Neuronal stem cell (in vitro differentiated cells): ENCODE results near the gene GIPC3.

ENCODE experiments used
- DNase-seq: peaks from one replicate; pipeline ENCODE4 v3.0.0-alpha.2; 2013; ENCODE audit warnings: low spot score
- H2AFZ ChIP-seq: one replicate; pipeline ENCODE4 v1.6.1; 2013; ENCODE audit warnings: mild to moderate bottlenecking, low read length, inconsistent platforms
- H2AK5ac ChIP-seq: 2 replicates; pipeline ENCODE4 v1.6.1; 2013; ENCODE audit warnings: low read depth, mild to moderate bottlenecking, inconsistent platforms, low read length, moderate library complexity, mixed read lengths
- H2BK120ac ChIP-seq: 2 replicates; pipeline ENCODE4 v1.6.1; 2013; ENCODE audit warnings: low read depth, mild to moderate bottlenecking, inconsistent platforms, low read length, moderate library complexity, mixed read lengths
- H2BK12ac ChIP-seq: one replicate; pipeline ENCODE4 v1.6.1; 2013; ENCODE audit warnings: low read length, inconsistent platforms
- H2BK15ac ChIP-seq: 2 replicates; pipeline ENCODE4 v1.6.1; 2013; ENCODE audit warnings: mild to moderate bottlenecking, low read length, inconsistent platforms, mixed read lengths
- H2BK5ac ChIP-seq: one replicate; pipeline ENCODE4 v1.6.1; 2013; ENCODE audit warnings: inconsistent platforms, mild to moderate bottlenecking, low read length, moderate library complexity
- H3K14ac ChIP-seq: one replicate; pipeline ENCODE4 v1.6.1; 2013; ENCODE audit warnings: low read length, inconsistent platforms
- H3K18ac ChIP-seq: 2 replicates; pipeline ENCODE4 v1.6.1; 2013; ENCODE audit warnings: low read length, inconsistent platforms
- H3K23ac ChIP-seq: 2 replicates; pipeline ENCODE4 v1.6.1; 2013; ENCODE audit warnings: low read depth, mild to moderate bottlenecking, mixed read lengths, low read length, inconsistent platforms; ENCODE audit not compliant: poor library complexity
- H3K27ac ChIP-seq: replicated peaks from 3 replicates; pipeline ENCODE4 v1.5.1; 2013; ENCODE audit warnings: low read length, inconsistent platforms
- H3K27me3 ChIP-seq, 3 experiments: 2 replicates each; pipeline ENCODE4 v1.6.1; 2013; ENCODE audit warnings: low read length in 3 of 3, mild to moderate bottlenecking in 2 of 3, inconsistent platforms in 1 of 3, low read depth in 1 of 3, mixed read lengths in 1 of 3, moderate library complexity in 1 of 3; ENCODE audit not compliant: control insufficient read depth in 3 of 3, insufficient read depth in 3 of 3
- H3K36me3 ChIP-seq, 2 donors: replicated peaks in 1 of 2; 2 replicates each; pipeline ENCODE4 v1.6.1; 2013; ENCODE audit warnings: low read length in 2 of 2; ENCODE audit not compliant: control insufficient read depth in 2 of 2, insufficient read depth in 2 of 2
- H3K4ac ChIP-seq: 2 replicates; pipeline ENCODE4 v1.6.1; 2013; ENCODE audit warnings: inconsistent platforms, mild to moderate bottlenecking, low read length, moderate library complexity
- H3K4me1 ChIP-seq, 2 donors: 1 replicate in 1 of 2; 2 replicates in 1 of 2; pipeline ENCODE4 v1.6.1; 2013; ENCODE audit warnings: low read length in 2 of 2, low read depth in 1 of 2; ENCODE audit not compliant: control insufficient read depth in 2 of 2, insufficient read depth in 1 of 2
- H3K4me2 ChIP-seq: one replicate; pipeline ENCODE4 v1.6.1; 2013; ENCODE audit warnings: mild to moderate bottlenecking, low read length, inconsistent platforms; ENCODE audit not compliant: insufficient read depth, poor library complexity, severe bottlenecking
- H3K4me3 ChIP-seq, 2 donors: 2 replicates each; pipeline ENCODE4 v1.5.1; 2013; ENCODE audit warnings: low read length in 2 of 2, mild to moderate bottlenecking in 2 of 2, inconsistent platforms in 1 of 2, moderate library complexity in 1 of 2
- H3K79me1 ChIP-seq: one replicate; pipeline ENCODE4 v1.6.1; 2013; ENCODE audit warnings: low read depth, mild to moderate bottlenecking, inconsistent platforms, low read length, moderate library complexity
- H3K9ac ChIP-seq: one replicate; pipeline ENCODE4 v1.6.1; 2013; ENCODE audit warnings: mild to moderate bottlenecking, low read depth, low read length, inconsistent platforms; ENCODE audit not compliant: poor library complexity
- H3K9me3 ChIP-seq, 2 donors: replicated peaks in 1 of 2; 2 replicates each; pipeline versions ENCODE3 to v1.6.1; 2013; ENCODE audit warnings: low read length in 2 of 2, mild to moderate bottlenecking in 2 of 2, inconsistent platforms in 1 of 2, low read depth in 1 of 2, mixed read lengths in 1 of 2, moderate library complexity in 1 of 2; ENCODE audit not compliant: control insufficient read depth in 2 of 2, insufficient read depth in 1 of 2
- H4K8ac ChIP-seq: one replicate; pipeline ENCODE4 v1.6.1; 2013; ENCODE audit warnings: low read depth, mild to moderate bottlenecking, inconsistent platforms, low read length, moderate library complexity
- H4K91ac ChIP-seq: one replicate; pipeline ENCODE4 v1.6.1; 2013; ENCODE audit warnings: low read length, low read depth, mild to moderate bottlenecking, inconsistent platforms; ENCODE audit not compliant: poor library complexity
- WGBS, 2 donors: extraction: QIAGEN DNeasy Blood & Tissue Kit; methylation state at CpG; one replicate each; pipeline ENCODE4 v1.1.7; 2013; ENCODE audit warnings: missing lambda C conversion rate in 2 of 2, mixed read lengths in 1 of 2; ENCODE audit not compliant: insufficient read length in 2 of 2, insufficient replicate concordance in 1 of 2; ENCODE audit errors: extremely low coverage in 2 of 2; 5-methylcytosine and 5-hydroxymethylcytosine counted together

Gene GIPC3

GRCh38 chr19:3586127-3586626, 899 bp downstream of the GIPC3 start:
- Histone ChIP-seq H3K36me3 (no peaks in the 10 kb centered on the region), H3K27me3 (peaks cover 8 to 24% (median 23%) of the 10 kb centered on the region in 3 experiments), H2BK5ac (peak overlapping the region; percentile 39), H4K8ac (no peak overlapping the region), H3K4ac (no peak overlapping the region), H2BK15ac (peak overlapping the region; percentile 67), H3K27ac (no peak overlapping the region), H2BK120ac (no peak overlapping the region), H4K91ac (no peak overlapping the region), H3K79me1 (no peaks in the 10 kb centered on the region), H3K23ac (peak overlapping the region; percentile 73), H2AFZ (peak overlapping the region; percentile 73), H3K4me1 (no peaks in the 10 kb centered on the region), H3K9ac (no peak overlapping the region), H3K18ac (no peak overlapping the region), H3K4me2 (peak overlapping the region; percentile 54), H2BK12ac (no peak overlapping the region), H3K14ac (peak overlapping the region; percentile 56), H3K4me3 (no peak overlapping the region), H2AK5ac (peak overlapping the region; percentile 75), H3K9me3 (no peaks in the 10 kb centered on the region)
- WGBS, 2 donors = no CpG with 5 or more reads among the region's 16 CpGs
- DNase-seq = no peak

GRCh38 chr19:3586707-3587346, 1.5 kb downstream of the GIPC3 start:
- H2BK12ac ChIP-seq = peak overlapping the region; percentile 41
- H3K23ac ChIP-seq = peak overlapping the region; percentile 20
- H2BK5ac ChIP-seq = no peak overlapping the region
- no CpG with 5 or more reads among the region's 31 CpGs for WGBS, 2 donors
- peaks cover 8 to 24% (median 23%) of the 10 kb centered on the region in 3 experiments for H3K27me3 ChIP-seq
- no peak overlapping the region for H2BK120ac ChIP-seq
- no peak overlapping the region for H2AFZ ChIP-seq
- peak overlapping the region; percentile 65 for H4K8ac ChIP-seq
- H2AK5ac ChIP-seq = peak overlapping the region; percentile 75
- no peak for DNase-seq
- H4K91ac ChIP-seq = no peak overlapping the region
- no peak overlapping the region for H3K9ac ChIP-seq
- peak overlapping the region; percentile 38 for H3K18ac ChIP-seq
- H3K27ac ChIP-seq = no peak overlapping the region
- H3K4me3 ChIP-seq = no peak overlapping the region
- no peak overlapping the region for H3K4ac ChIP-seq
- no peaks in the 10 kb centered on the region for H3K36me3 ChIP-seq
- peak overlapping the region; percentile 56 for H3K14ac ChIP-seq
- no peaks in the 10 kb centered on the region for H3K79me1 ChIP-seq
- no peak overlapping the region for H3K4me2 ChIP-seq
- H3K9me3 ChIP-seq = no peaks in the 10 kb centered on the region
- H3K4me1 ChIP-seq = no peaks in the 10 kb centered on the region
- H2BK15ac ChIP-seq = peak overlapping the region; percentile 58

- Histone ChIP-seq H2BK12ac (no peak overlapping the region), H2BK5ac (no peak overlapping the region), H3K9me3 (no peaks in the 10 kb centered on the region), H3K9ac (no peak overlapping the region), H4K91ac (no peak overlapping the region), H2BK120ac (no peak overlapping the region), H3K36me3 (no peaks in the 10 kb centered on the region), H2BK15ac (no peak overlapping the region), H3K14ac (no peak overlapping the region), H3K4ac (no peak overlapping the region), H3K4me3 (no peak overlapping the region), H3K27me3 (peaks cover 8 to 20% (median 20%) of the 10 kb centered on the region in 3 experiments), H3K4me2 (no peak overlapping the region), H3K18ac (no peak overlapping the region), H3K27ac (no peak overlapping the region), H3K4me1 (no peaks in the 10 kb centered on the region), H3K79me1 (no peaks in the 10 kb centered on the region), H3K23ac (no peak overlapping the region), H2AFZ (no peak overlapping the region), H4K8ac (no peak overlapping the region), H2AK5ac (no peak overlapping the region)
- DNase-seq = no peak
- WGBS, 2 donors = no CpG with 5 or more reads among the region's 11 CpGs
Observed at GRCh38 chr19:3589439-3589838, 4.2 kb downstream of the GIPC3 start.

- no peak overlapping the region for H2BK5ac ChIP-seq
- H3K27ac ChIP-seq = no peak overlapping the region
- H2AK5ac ChIP-seq = peak overlapping the region; percentile 53
- no peaks in the 10 kb centered on the region for H3K4me1 ChIP-seq
- no peaks in the 10 kb centered on the region for H3K36me3 ChIP-seq
- H4K8ac ChIP-seq = no peak overlapping the region
- DNase-seq = no peak
- no peak overlapping the region for H3K4ac ChIP-seq
- no peak overlapping the region for H2BK120ac ChIP-seq
- no peak overlapping the region for H3K4me2 ChIP-seq
- no peak overlapping the region for H2BK12ac ChIP-seq
- no CpG with 5 or more reads among the region's 22 CpGs for WGBS, 2 donors
- H3K9me3 ChIP-seq = no peaks in the 10 kb centered on the region
- H2AFZ ChIP-seq = no peak overlapping the region
- peaks cover 8 to 20% (median 16%) of the 10 kb centered on the region in 3 experiments for H3K27me3 ChIP-seq
- H2BK15ac ChIP-seq = no peak overlapping the region
- H4K91ac ChIP-seq = no peak overlapping the region
- peak overlapping the region; percentile 17 for H3K18ac ChIP-seq
- H3K9ac ChIP-seq = no peak overlapping the region
- H3K79me1 ChIP-seq = no peaks in the 10 kb centered on the region
- no peak overlapping the region for H3K23ac ChIP-seq
- H3K14ac ChIP-seq = peak overlapping the region; percentile 63
- H3K4me3 ChIP-seq = peak overlapping the region in 1 of 2 donors; percentile 18
Observed at GRCh38 chr19:3589949-3590348, 4.7 kb downstream of the GIPC3 start.
